ENCODE data around the gene RASL12. TPM values are rescaled to one million over a fixed set of nuclear protein-coding genes. Genes with fewer than 3 reads are reported as not detected.
"Not testable (repeated sequence)": the region's sequence is repeated elsewhere in the genome, so short reads cannot be mapped to it uniquely, and the experiment has no call there.

The RASL12 gene, protein sequence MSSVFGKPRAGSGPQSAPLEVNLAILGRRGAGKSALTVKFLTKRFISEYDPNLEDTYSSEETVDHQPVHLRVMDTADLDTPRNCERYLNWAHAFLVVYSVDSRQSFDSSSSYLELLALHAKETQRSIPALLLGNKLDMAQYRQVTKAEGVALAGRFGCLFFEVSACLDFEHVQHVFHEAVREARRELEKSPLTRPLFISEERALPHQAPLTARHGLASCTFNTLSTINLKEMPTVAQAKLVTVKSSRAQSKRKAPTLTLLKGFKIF
- 1.4 TPM for total RNA-seq

DNA sequence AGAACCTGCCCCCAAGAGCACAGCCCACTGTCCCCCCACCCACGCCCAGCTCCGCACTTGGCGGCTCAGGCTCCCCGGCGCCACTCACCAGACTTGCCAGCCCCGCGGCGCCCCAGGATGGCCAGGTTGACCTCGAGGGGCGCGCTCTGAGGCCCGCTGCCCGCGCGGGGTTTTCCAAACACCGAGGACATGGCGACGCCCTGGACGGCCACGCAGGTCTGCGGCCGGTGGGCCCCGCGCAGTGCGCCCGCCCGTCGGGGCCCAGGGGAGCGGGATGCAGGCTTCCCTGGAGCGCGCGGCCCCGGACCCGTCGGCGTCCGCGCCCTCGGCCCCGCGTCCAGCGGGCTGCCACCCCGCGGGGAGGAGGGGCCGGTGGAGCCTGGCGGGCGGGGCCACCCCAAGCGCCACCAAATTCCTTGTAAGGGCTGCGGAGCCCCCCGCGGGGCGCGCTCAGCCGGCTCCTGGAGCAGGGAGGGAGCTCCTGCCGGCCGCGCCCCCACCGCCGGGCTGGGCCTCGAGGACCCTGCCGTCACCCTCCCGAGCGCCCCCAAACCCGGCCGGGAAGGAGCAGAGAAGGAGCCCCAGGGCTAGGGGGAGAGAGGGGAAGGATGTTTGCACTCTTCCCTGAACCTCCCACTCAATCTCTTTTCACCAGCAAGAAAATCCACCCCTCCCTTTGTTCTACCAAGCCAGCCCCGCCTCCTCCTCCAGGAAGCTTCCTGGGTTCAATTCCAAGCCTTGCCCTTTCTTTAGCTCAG is at the start of gene RASL12:
Gene RASL12, minus strand, starts transcription at position 347 of the 758 bp plus-strand sequence. Its CDS starts 156 bp downstream, at position 191.
- DNase-seq = no peak

DNA sequence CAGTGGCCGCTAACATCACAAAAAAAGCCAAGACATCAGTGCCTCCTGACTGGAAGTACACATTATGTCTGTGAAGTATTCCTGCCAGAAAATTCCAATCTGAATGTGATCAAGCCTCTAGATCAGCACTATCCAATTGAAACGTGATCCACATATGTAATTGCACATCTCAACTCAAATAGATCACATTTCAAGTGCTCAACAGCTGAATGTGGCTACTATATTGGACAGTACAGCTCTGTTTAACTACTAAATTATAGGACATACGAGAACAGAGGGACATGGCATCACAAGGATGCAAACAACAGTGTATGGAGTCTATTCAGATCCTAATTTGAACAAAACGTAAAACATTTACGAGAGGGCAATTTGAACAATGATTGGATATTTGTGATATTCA is 47.8 kb upstream of the RASL12 start:
- DNase-seq = no peak

DNA sequence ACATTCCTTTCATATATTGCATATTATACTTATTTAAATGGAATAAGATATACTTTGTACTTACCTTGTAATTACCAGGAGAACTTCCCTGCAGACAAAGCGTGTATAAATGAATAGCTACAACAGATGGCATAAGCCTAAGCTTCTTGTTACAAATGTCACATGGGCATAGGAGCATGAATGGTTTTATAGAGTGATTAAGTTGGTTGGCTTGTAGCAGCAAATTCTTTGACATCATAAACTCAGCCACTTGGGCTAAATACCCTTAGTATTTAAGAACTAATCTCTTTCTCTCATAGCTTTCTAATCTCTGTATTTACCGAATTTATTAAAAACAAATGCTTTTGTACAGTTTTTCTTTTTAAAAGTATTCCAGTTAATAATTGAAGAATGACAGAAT is 47.3 kb upstream of the RASL12 start, which contains the start of gene UBAP1L:
Gene UBAP1L, minus strand, starts transcription at position 115 of the 400 bp plus-strand sequence. CDS start 8,985 bp downstream, outside the sequence.
- no peak for DNase-seq

DNA sequence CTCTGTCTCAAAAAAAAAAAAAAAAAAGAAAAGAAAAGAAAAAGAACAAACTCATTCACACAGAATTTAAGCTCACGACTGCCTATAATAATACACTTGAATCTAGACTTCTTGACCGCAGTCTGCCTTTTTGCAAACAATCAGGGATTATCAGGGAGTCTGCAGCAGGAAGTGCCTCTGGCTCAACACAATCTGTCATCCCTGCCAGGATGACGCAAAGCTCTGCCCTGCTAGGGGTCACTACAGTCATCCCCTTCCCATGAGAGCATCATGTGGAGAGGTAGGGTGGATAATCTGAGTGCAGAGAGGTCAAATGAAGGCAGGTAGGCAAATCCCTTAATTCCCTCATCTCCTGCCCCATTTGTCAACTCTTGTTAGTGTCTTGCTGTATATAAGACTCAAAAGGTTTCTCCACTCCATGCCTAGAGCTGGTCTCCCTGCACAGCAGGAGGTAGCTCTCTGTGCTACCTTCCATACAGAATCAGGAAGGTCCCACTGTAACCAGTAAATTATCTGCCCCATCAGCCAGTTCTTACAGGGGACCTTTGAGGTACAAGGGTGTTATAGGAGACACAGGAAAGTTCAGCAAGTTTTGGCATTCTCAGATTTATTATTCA is 43.0 kb upstream of the RASL12 start:
- no peak for DNase-seq

DNA sequence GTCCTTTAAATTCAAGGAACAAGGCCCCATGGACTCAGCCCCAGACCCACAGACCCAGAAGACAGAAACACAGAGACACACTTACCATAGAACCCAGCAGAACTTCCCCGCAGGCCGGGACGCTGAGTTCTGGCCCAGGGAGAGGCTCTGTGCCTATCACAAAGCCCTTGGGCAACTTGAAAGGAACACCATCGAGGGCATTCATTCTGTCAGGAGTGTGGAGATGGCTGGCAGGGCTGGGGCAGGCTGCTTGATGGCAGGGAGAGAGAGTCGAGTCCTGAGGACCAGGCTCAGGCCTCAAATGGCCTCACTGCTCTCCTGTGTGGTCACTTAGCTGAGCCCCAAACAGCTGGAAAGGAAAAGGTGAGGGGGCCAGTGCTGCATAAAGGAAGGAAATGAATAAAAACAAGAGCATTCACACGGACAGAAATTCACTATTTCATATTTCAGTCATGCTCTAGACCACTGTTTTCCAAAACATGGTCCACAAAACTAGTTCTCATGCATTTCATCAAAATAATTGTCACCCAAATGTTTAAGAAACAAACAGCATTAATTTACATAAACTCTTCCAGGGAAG is 38.3 kb upstream of the RASL12 start:
- no peak for DNase-seq

DNA sequence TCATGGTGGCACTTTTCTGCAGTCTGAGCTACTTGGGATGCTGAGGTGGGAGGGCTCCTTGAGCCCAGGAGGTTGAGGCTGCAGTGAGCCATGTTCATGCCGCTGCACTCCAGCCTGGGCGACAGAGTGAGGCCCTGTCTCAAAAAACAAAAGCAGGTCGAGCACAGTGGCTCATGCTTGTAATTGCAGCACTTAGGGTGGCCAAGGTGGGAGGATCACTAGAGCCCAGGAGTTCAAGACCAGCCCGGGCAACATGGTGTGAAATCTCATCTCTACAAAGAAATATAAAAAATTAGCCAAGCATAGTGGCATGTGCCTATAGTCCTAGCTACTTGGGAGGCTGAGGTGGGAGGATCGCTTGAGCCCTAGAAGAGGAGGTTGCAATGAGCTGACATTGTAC is 37.2 kb upstream of the RASL12 start:
- no peak for DNase-seq

DNA sequence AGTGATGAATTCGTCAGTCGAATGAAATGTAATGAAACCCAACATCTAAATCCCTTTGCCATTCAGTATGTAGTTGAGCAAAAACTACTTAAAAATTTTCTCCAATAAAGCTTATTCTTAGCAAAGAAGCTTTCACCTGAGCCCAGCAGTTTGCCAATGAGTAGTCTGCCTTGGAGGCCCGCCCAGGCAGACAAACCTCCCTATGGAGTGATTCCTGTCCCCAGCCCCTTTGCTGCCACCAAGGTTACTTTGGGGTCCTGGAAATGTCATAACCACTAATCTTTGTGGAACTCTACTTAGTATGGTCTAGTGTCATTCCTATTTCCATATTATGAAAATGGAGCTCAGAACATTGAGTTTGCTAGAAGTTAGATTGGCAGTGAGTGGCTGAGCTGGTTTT is 35.1 kb upstream of the RASL12 start:
- DNase-seq = no peak

DNA sequence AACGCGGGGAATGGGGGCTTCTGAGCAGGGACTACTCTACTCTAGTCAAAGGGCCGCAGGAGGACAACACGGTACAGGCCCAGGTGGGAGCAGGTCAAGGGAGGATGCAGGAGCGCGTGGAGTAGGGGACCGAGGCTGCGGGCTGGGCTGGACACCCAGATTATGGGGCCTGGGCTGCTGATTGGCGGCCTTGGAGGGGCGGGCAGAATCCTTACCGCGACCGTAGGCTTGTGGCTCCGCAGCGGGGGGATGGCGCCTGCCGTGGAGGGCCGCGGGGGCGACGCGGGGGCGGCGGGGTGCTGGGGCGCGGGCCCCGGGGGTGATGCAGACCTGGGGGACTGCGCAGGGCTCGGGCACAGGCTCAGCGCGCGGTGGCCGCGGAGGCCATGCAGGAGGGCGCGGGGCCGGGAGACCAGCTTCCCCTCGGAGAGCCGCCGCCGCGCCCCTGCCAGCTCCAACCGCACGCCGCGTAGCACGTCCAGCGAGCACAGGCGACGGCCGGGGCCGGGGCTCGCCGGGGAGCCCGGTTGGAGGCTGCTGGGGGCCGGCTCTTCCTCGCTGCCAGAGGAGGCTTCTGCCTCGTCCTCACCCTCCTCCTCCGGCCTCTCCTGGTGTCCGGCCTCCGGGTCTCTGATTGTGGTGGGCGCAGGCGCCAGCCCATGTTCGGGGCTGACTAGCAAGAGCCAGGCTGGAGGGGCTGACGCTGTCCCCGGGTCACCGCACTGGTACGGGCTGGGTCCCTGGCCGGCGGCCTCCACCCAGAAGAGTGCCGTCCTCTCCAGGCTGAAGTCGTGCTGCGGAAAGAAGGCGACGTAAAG is 34.3 kb upstream of the RASL12 start:
- no peak for DNase-seq

DNA sequence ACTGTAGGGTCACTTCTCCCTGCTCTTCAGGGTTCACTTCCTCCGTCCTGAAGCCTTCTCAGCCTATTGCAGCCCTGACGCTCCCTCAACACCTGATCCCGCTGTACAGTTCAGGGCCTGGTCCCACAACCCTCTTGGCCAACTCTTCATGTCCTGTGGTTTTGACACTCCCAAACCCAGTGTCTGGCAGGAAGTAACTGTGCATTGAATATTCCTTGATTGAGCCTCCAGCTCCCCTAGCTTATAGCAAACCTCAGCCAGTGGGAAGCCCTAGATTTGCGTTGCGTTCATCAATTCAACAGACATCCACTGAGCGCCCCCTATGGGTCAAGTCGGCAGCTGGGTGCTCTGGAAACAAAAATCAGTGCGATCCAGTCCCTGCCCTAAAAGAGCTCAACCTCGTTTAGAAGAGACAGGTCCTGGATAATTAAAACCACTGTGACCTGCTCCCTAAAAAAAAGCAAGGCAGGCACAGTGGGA is 33.7 kb upstream of the RASL12 start:
- peak; percentile 38 for DNase-seq

DNA sequence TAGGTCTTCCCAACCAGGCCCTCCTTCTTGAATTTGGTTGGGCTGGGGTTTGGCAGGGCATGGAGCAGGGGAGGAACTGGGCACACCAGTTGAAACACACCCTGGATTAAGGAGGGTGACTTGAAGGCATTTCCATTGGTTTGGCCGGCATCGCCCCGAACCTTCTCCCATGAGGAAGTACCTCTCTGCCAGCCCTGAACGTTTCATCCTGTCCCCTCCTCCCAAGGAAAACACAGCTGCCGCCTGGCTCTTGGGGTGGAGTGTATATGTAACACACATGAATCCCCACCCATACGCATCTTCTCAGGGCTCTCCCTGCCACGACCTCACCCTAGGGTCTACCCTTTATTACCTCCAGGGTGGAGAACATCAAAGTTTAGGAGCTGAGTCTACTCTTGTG is 32.7 kb upstream of the RASL12 start:
- DNase-seq = no peak

DNA sequence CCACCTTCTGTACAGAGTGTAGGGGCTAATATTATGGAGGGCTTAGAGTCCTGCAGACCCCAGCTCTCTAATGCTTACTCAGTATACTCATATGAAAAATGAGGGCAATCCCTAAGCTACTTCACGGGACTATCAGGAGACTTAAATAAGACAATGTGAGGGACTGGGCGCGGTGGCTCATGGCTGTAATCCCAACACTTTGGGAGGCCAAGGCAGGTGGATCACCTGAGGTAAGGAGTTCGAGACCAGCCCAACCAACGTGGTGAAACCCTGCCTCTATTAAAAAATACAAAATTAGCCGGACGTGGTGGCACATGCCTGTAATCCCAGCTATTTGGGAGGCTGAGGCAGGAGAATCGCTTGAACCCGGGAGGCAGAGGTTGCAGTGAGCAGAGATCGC is 32.0 kb upstream of the RASL12 start:
- DNase-seq = not testable (repeated sequence)

DNA sequence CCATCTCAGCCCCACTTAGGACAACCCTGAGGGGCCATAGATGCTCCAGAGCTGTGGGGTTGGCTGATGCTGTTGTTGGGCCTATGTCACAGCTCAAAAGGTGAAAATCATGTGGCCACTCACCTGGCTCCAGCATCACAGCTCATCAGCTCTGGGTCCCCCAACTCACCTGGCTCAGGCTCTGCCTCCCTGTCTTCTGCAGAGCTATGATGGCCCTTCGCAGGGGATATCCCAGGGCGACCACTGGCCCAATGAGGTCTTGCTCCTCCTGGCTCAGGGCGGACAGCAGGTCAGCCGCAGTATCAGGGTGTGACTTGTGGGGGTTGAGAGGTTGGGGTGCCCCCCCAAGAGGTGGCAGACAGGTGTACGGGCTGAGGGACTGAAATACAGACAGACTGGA is 31.5 kb upstream of the RASL12 start:
- no peak for DNase-seq

DNA sequence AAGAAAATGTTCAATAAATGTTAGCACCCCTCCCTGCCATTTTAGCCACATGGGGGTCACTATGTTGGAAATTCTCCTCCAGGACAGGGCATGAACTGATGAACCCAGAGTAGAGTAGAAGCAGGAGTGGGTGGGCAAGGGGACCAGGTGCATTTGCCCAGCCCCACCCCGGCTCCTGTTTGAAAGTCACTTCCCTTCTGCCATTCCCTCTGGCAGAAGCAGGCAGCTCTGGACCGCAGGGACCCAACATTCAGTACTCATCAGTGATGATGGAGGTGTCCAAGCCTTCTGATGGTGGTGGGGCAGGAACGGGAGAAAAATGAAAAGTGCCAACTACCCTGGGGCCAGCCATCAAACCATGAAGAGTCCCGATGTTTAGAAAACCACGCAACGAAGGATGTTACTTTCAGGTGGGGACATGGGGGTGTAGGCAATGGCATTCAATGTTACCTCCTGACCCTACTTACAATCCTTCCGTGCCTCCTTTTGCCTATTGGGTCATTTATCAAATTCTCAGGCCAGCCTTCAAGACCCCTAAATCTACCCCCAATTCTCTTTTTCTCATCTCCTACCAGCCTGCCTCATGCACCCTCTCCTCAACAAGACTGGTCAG is 30.0 kb upstream of the RASL12 start:
- DNase-seq = no peak

DNA sequence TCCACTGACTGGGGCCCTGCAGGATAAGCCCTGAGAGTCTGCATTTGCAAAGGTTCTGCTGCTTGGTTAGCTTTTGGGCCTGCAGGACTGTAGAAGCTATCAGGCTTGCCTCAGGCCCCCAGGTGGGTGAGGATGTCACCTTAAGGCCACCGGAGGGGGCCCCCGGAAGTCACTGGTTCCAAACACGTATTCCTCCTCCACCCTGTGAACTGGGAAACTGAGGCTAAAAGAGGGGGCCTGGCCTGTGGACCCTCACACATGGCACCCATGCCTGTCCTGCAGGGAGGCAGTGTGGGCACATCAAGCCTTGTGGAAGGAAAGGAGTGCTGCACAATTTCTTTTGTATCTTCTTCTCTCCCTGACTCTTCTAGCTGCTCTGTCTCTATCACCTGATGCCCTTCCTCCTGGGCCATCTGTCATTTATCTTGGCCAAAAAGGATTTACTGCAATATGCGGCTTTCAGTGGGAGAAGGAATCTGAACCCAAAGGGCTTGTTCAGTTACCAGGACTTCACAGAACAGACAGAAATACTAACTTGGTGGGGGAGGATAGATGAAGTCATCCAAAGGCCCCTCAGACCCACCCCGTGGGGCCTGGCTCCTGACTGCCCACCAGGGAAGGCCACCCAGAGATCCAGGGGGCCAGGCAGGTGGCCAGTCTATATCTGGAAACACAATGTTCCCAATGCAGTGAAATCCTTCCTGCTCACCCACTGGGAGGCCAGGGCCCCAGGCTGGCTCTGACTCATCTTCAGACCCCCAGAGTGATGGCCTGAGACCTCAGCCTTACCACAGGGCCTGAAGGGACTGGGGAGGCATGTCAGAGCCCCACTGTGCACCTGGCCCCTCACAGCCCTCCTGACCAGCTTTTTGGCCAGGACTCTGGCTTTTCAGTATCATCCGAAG is 28.9 kb upstream of the RASL12 start:
- no peak for DNase-seq

DNA sequence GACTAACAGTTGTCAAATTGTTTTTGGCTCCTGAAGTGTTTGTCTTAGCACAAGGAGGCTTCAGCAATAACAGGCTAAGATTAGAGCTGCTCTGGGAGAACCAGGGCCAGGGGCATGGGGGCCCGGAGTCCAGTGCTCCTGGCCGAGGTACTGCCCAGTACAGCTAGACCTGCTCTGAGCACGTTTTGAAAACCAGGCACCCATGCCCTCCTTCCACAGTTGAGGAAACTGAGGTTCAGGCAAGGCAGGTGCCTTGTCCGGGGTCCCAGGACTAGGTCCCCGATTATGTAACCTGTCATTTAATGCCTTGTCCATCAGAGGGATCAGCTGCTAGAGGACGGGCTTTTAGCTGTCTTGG is 27.9 kb upstream of the RASL12 start:
- DNase-seq = no peak

DNA sequence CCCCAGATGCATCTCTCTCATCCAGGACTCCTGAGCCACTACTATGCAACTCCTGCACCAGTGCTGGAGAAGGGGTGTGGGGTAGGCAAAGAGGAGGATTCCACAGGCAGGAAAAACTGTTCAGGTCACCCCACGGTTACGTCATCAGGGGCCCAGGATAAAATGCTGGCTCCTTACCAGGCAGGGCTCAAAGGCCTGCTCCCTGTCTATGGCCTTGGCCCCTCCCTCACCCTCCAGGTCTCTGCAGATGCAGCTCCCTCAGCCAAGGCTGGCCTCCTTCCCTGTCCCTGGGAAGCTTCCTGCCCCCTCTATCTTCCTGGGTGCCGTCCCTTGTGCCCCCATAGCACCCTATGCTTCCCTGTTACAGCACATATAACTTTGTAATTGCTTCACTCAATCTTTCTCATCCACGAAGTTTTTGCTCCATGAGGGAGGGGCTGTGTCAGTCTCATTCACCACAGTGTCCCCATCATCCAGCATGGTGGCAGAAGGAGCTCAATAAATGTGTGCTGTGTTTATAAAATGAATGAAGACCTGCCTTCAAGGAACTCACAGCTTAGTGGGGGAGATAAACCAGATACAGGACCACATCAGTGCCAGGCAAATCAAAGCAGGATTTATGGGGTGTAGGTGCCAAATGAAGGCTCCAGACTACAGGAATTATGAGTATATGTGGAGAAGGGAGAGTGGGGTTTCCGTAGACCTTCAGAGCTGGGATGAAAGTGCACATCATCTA is 27.4 kb upstream of the RASL12 start:
- DNase-seq = no peak

DNA sequence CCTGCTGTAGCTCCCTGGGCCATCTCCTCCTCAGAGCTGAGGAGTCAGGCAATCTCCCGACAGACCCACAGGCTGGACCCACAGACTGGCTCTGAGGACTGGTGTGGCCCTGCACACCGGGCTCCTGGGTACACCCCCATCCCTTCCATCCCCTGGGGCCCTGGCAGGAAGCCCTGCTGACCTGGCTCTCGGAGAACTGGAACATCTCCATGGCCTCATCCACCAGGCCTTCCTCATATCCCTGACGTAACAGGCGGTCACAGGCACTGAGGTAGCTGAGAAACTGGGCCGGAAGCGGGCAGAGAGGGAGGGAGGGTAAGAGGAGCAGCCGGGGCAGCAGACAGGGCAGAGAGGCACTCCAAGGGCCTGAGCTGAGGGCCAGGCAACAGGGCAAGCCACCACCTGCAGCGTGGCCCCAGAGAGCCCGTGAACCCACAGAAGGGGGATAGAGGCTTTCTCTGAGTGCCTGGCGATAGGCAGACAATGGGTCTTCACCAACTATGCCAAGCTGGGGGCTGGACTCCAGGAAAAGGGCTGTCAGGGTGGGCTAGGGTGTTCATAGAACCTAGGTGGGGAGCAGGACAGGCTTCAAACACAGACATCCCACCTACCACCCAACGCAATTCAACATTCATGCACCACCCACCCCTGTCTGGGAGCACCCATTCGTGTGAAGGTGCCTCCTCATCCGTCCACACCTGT is 26.7 kb upstream of the RASL12 start:
- DNase-seq = no peak

DNA sequence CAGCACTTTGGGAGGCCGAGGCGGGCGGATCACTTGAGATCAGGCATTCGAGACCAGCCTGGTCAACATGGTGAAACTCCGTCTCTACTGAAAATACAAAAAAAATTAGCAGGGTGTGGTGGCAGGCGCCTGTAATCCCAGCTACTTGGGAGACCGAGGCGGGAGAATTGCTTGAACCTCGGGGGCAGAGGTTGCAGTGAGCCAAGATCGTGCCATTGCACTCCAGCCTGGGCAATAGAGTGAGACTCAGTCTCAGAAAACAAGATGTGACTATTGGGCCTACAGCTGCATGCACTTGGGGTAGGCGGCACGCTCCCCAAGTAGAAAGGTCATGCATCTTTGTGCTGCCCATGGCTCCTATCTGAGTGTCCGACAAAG is 26.0 kb upstream of the RASL12 start:
- DNase-seq = not testable (repeated sequence)
